Measurements from ENCODE around the gene GLYR1.

The GLYR1 gene

GRCh38 chr16:4876646-4877379, 29.7 kb upstream of the GLYR1 start:
- no peak for TF ChIP-seq SIN3A (IDR thresholded peaks at IDR 0.05; ENCODE audit: borderline replicate concordance, insufficient read depth, low read length)

DNA sequence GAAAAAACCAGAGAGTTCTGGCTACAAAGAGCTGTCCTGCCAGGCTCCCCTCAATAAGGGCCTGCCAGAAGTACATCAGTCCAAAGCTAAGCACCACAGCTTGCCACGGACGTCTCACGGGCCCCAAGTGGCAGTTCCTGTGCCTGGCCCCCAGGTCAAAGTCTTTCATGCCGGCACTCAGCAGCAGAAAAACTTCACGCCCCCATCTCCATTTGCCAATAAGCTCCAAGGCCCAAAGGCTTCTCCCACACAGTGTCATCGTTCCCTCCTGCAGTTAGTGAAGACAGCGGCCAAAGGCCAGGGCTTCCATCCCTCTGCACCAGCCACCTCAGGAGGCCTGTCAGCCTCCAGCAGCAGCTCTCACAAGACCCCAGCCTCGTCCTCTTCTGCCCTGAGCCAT, 27.6 kb upstream of the GLYR1 start:
- no peak for TF ChIP-seq TAF1 (IDR thresholded peaks at IDR 0.05; ENCODE audit: borderline replicate concordance, insufficient read depth, low read length)

DNA sequence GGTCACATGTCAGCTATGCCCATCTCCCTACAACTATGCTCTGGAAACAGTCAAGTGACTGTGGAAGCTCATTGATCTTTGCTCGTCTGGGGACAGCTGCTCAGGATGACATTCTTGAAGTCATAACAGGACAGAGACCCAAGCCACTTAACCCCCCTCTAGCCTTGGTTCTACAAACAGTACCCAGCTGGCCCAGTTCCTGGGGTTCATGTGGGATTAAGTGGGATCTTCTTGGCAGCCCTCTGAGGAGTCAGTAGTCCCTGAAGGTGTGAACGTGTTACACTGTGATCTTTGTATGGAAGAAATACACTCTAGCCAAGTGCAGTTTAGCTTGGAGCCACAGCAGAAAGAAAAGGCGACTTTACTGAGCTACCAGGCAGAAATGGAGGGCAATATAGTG, 26.0 kb upstream of the GLYR1 start:
- TF ChIP-seq TAF1 (IDR thresholded peaks at IDR 0.05; ENCODE audit: borderline replicate concordance, insufficient read depth, low read length): no peak
- TF ChIP-seq, protein P1, sequence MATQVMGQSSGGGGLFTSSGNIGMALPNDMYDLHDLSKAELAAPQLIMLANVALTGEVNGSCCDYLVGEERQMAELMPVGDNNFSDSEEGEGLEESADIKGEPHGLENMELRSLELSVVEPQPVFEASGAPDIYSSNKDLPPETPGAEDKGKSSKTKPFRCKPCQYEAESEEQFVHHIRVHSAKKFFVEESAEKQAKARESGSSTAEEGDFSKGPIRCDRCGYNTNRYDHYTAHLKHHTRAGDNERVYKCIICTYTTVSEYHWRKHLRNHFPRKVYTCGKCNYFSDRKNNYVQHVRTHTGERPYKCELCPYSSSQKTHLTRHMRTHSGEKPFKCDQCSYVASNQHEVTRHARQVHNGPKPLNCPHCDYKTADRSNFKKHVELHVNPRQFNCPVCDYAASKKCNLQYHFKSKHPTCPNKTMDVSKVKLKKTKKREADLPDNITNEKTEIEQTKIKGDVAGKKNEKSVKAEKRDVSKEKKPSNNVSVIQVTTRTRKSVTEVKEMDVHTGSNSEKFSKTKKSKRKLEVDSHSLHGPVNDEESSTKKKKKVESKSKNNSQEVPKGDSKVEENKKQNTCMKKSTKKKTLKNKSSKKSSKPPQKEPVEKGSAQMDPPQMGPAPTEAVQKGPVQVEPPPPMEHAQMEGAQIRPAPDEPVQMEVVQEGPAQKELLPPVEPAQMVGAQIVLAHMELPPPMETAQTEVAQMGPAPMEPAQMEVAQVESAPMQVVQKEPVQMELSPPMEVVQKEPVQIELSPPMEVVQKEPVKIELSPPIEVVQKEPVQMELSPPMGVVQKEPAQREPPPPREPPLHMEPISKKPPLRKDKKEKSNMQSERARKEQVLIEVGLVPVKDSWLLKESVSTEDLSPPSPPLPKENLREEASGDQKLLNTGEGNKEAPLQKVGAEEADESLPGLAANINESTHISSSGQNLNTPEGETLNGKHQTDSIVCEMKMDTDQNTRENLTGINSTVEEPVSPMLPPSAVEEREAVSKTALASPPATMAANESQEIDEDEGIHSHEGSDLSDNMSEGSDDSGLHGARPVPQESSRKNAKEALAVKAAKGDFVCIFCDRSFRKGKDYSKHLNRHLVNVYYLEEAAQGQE (IDR thresholded peaks at IDR 0.05; ENCODE audit: insufficient read depth in 1 of 2, low read depth in 2 of 2, low read length in 2 of 2): no peak
- TF ChIP-seq FOXP2 (optimal IDR thresholded peaks at IDR 0.05; ENCODE audit: borderline replicate concordance, extremely low read depth, extremely low read length, insufficient read depth): no peak
- no peak for TF ChIP-seq SIN3A (IDR thresholded peaks at IDR 0.05; ENCODE audit: borderline replicate concordance, insufficient read depth, low read length)
- no peak for TF ChIP-seq POLR2AphosphoS5 (IDR thresholded peaks at IDR 0.05; ENCODE audit: low read depth, low read length)

GRCh38 chr16:4871071-4871470, 24.0 kb upstream of the GLYR1 start:
- no peak for TF ChIP-seq TAF1 (IDR thresholded peaks at IDR 0.05; ENCODE audit: borderline replicate concordance, insufficient read depth, low read length)
- no peak for TF ChIP-seq SIN3A (IDR thresholded peaks at IDR 0.05; ENCODE audit: borderline replicate concordance, insufficient read depth, low read length)
- no peak for TF ChIP-seq POLR2AphosphoS5 (IDR thresholded peaks at IDR 0.05; ENCODE audit: low read depth, low read length)
- TF ChIP-seq FOXP2 (optimal IDR thresholded peaks at IDR 0.05; ENCODE audit: borderline replicate concordance, extremely low read depth, extremely low read length, insufficient read depth): no peak
- TF ChIP-seq, protein P1 (IDR thresholded peaks at IDR 0.05; ENCODE audit: insufficient read depth in 1 of 2, low read depth in 2 of 2, low read length in 2 of 2): no peak

- TF ChIP-seq POLR2AphosphoS5 (IDR thresholded peaks at IDR 0.05; ENCODE audit: low read depth, low read length) (no peak), TAF1 (IDR thresholded peaks at IDR 0.05; ENCODE audit: borderline replicate concordance, insufficient read depth, low read length) (no peak), SIN3A (IDR thresholded peaks at IDR 0.05; ENCODE audit: borderline replicate concordance, insufficient read depth, low read length) (no peak), FOXP2 (optimal IDR thresholded peaks at IDR 0.05; ENCODE audit: borderline replicate concordance, extremely low read depth, extremely low read length, insufficient read depth) (no peak)
- TF ChIP-seq, protein P1 (IDR thresholded peaks at IDR 0.05; ENCODE audit: insufficient read depth in 1 of 2, low read depth in 2 of 2, low read length in 2 of 2): no peak
Observed at GRCh38 chr16:4870138-4870671, 23.1 kb upstream of the GLYR1 start.

DNA sequence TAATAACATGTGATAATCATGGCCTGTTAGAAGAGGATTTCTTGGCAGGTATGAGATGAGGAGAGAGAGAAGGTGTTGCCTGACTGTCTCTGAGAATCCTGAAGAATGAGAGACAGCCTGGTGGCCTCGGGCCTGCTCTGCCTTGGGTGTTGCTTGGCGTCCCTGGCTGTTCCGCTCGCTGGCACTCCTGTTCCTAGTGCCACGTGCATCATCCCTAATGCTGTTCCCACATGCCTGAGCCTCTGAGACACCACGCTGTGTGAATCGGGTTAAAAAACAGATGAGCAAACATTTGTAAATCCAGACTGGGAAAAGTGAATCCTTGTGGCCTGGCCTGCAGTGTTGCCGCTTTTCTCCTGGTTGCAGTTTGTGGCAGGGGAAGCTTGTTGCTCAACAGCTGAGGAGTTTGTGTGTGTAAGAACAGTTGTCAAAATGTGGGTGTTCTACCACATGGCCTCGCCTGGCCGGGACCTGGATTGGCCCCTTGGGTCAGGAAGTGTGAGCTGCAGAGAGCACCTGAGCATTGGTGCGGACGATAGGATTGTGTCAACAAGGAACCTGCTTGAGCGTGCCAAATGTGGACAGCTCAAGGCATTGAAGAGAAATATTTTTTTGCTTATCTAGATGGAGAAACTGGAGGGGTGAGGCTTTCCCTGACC, 22.2 kb upstream of the GLYR1 start:
- TF ChIP-seq TAF1 (IDR thresholded peaks at IDR 0.05; ENCODE audit: borderline replicate concordance, insufficient read depth, low read length) (no peak), FOXP2 (optimal IDR thresholded peaks at IDR 0.05; ENCODE audit: borderline replicate concordance, extremely low read depth, extremely low read length, insufficient read depth) (no peak), SIN3A (IDR thresholded peaks at IDR 0.05; ENCODE audit: borderline replicate concordance, insufficient read depth, low read length) (no peak), POLR2AphosphoS5 (IDR thresholded peaks at IDR 0.05; ENCODE audit: low read depth, low read length) (no peak)
- TF ChIP-seq, protein P1 (IDR thresholded peaks at IDR 0.05; ENCODE audit: insufficient read depth in 1 of 2, low read depth in 2 of 2, low read length in 2 of 2): no peak
